HEK293T (cell line): Measurements from ENCODE around the gene TEPSIN.

ENCODE experiments used
- CTBP1 ChIP-seq: fragments of 450-650 bp; IDR thresholded peaks from 2 replicates; pipeline ENCODE4 v1.6.1; 2016; ENCODE audit warnings: borderline replicate concordance
- ELF4 ChIP-seq: fragments of 450-650 bp; IDR thresholded peaks from 2 replicates; pipeline ENCODE4 v1.6.1; 2017; ENCODE audit warnings: antibody characterized with exemption
- NFRKB ChIP-seq: fragments of 450-650 bp; IDR thresholded peaks from 2 replicates; pipeline ENCODE4 v1.6.1; 2016; ENCODE audit warnings: mild to moderate bottlenecking, moderate library complexity
- TF ChIP-seq, protein P1 (sequence below): fragments of 450-650 bp; IDR thresholded peaks from 2 replicates; pipeline ENCODE4 v1.6.1; 2016

GRCh38 chr17:81195941-81196495, 42.8 kb downstream of the TEPSIN start:
- TF ChIP-seq ELF4 (no peak), NFRKB (no peak), CTBP1 (no peak)
- TF ChIP-seq, protein P1, sequence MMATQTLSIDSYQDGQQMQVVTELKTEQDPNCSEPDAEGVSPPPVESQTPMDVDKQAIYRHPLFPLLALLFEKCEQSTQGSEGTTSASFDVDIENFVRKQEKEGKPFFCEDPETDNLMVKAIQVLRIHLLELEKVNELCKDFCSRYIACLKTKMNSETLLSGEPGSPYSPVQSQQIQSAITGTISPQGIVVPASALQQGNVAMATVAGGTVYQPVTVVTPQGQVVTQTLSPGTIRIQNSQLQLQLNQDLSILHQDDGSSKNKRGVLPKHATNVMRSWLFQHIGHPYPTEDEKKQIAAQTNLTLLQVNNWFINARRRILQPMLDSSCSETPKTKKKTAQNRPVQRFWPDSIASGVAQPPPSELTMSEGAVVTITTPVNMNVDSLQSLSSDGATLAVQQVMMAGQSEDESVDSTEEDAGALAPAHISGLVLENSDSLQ: no peak
